ENCODE measurements around the gene ATP10B. TPM values are rescaled to one million over a fixed set of nuclear protein-coding genes. Genes with fewer than 3 reads are reported as not detected.

ATP10B gene
- total and polyA plus RNA-seq, 11 donors = 0.03 to 0.35 (median 0.09) TPM; not detected in 4

DNA sequence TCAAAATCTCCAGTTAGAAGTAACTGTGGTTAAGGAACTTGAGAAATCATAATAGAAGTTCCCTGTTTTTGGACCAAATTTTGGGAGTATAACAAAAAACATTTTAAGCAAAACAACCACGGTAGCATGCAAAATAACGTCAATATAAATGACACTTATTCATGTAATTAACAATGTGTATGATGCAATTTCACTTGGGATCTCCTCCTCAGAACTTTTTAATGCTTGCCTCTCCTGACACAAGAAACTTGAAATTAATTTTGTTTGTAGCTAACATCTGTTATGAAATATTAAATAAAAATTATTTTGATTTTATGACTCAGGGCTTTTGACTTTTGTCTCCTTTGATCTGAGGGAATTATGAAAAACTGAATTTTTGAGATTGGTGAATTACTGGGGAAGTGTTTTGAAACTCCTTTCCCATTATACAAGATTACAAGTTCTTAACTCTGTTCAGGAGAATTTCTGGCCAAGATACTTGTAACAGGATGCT, 149.7 kb downstream of the ATP10B start:
- Histone ChIP-seq H3K36me3 (no peaks in the 10 kb centered on the region), H3K27me3 (no peaks in the 10 kb centered on the region), H3K9me3 (peaks cover 0 to 11% (median 0%) of the 10 kb centered on the region in 12 donors), H3K27ac (peak overlapping the region in 1 of 12 donors; percentile 53), H3K4me3 (no peak overlapping the region), H3K4me1 (no peaks in the 10 kb centered on the region)
- ATAC-seq (no peak), DNase-seq (no peak)
- intact Hi-C loops (cut with DNase I) = no loop called here
- 76 to 89% (median 84%) methylated on average over 2 of the region's 2 CpGs for WGBS, 4 donors
- TF ChIP-seq POLR2A (IDR thresholded peaks at IDR 0.05) (no peak), CTCF (IDR thresholded peaks at IDR 0.05) (no peak)

DNA sequence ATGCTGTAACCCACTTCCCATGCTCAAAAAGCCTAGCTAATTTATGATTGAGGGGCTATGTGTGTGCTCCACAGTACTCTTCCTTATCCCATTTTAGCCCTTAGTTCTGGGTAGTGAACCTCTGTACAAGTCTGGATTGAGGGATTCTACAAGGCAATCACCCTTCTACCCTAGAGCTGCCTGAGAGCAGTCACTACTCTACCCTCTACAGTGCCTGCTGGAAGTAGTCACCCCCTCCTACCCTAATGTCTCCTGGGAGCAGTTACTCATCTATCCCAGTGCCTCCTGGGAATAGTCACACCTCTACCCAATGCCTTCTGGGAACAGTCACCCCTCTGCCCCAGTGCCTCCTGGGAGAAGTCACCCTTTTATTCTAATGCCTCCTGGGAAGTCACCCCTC, 150.6 kb downstream of the ATP10B start:
- Histone ChIP-seq H3K4me3 (no peak overlapping the region), H3K27ac (no peak overlapping the region), H3K36me3 (no peaks in the 10 kb centered on the region), H3K4me1 (no peaks in the 10 kb centered on the region), H3K9me3 (peaks cover 0 to 11% (median 0%) of the 10 kb centered on the region in 12 donors), H3K27me3 (no peaks in the 10 kb centered on the region)
- intact Hi-C loops (cut with DNase I) = no loop called here
- no peak for DNase-seq
- ATAC-seq = no peak
- TF ChIP-seq CTCF (IDR thresholded peaks at IDR 0.05) = no peak
- no peak for TF ChIP-seq POLR2A (IDR thresholded peaks at IDR 0.05)

DNA sequence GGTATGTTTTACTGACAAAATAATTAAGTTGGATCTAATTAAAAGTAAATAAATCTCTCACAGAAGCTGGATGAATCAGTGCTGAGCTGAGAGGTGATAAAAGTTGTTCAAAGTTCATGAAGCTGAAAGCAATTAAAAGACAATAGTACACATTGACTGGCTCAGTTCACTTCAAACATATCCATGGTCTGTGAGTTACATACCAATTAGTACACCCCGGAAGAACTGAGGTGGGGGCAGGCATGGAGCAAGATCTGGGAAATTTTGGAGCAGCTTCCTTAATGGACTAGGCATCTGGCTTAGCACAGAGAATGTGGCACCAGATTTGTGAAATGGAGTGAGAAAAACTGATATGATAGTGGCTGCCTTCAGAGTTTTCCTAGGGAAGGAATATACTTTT, 152.7 kb downstream of the ATP10B start:
- peaks cover 0 to 5% (median 0%) of the 10 kb centered on the region in 12 donors for H3K4me1 ChIP-seq
- H3K27ac ChIP-seq = no peak overlapping the region
- TF ChIP-seq POLR2A (IDR thresholded peaks at IDR 0.05) (no peak), CTCF (IDR thresholded peaks at IDR 0.05) (no peak)
- ATAC-seq = no peak
- peaks cover 0 to 7% (median 0%) of the 10 kb centered on the region in 12 donors for H3K9me3 ChIP-seq
- no peak for DNase-seq
- WGBS, 4 donors = 38 to 56% (median 49%) methylated on average over 1 of the region's 1 CpG
- H3K36me3 ChIP-seq = no peaks in the 10 kb centered on the region
- no peak overlapping the region for H3K4me3 ChIP-seq
- H3K27me3 ChIP-seq = no peaks in the 10 kb centered on the region
- intact Hi-C loops (cut with DNase I) = no loop called here

GRCh38 chr5:160697281-160697680, 154.7 kb downstream of the ATP10B start:
- ATAC-seq (no peak), DNase-seq (no peak)
- Histone ChIP-seq H3K27ac (no peak overlapping the region), H3K4me3 (no peak overlapping the region), H3K4me1 (peaks cover 0 to 20% (median 0%) of the 10 kb centered on the region in 12 donors), H3K27me3 (no peaks in the 10 kb centered on the region), H3K9me3 (no peaks in the 10 kb centered on the region), H3K36me3 (no peaks in the 10 kb centered on the region)
- intact Hi-C loops (cut with DNase I) = no loop called here
- TF ChIP-seq POLR2A (IDR thresholded peaks at IDR 0.05) = no peak
- no peak for TF ChIP-seq CTCF (IDR thresholded peaks at IDR 0.05)
- 85 to 89% (median 87%) methylated on average over 3 of the region's 3 CpGs for WGBS, 4 donors
